Ovary (tissue), 3 donors: ENCODE results near the gene DBH.

ENCODE experiments used
- CTCF ChIP-seq, 3 donors: fragments of 450-650 bp in 2 of 3; fragments of 200-600 bp in 1 of 3; IDR thresholded peaks; one replicate each; pipeline versions ENCODE4 v1.5.1 to v1.8.0; 2016 to 2022; ENCODE audit warnings: antibody characterized with exemption in 3 of 3, mild to moderate bottlenecking in 1 of 3
- EP300 ChIP-seq: sonication (generic); formaldehyde crosslinking; IDR thresholded peaks from one replicate; pipeline ENCODE4 v1.6.1; 2017; ENCODE audit warnings: antibody characterized with exemption
- POLR2A ChIP-seq: fragments of 450-650 bp; IDR thresholded peaks from one replicate; pipeline ENCODE4 v1.6.1; 2017; ENCODE audit warnings: antibody characterized with exemption, mild to moderate bottlenecking, moderate library complexity
- donor health status: DM: no; HTN: no; CAD: no.

- no peak for TF ChIP-seq CTCF (IDR thresholded peaks at IDR 0.05)
- TF ChIP-seq POLR2A, result no peak
- TF ChIP-seq EP300, result no peak
Observed at GRCh38 chr9:133649194-133649593, 13.0 kb downstream of the DBH start.
